DMS 273 (cell line): Measurements from ENCODE around the gene ASCC3.
A peak's percentile ranks its signal among the peaks of the same experiment; 100 is the strongest.
"Not testable (repeated sequence)": the region's sequence is repeated elsewhere in the genome, so short reads cannot be mapped to it uniquely, and the experiment has no call there.

Experiments
- DNase-seq: peaks from one replicate; lab custom pipeline; 2025; ENCODE audit not compliant: unreplicated experiment; lab: John Stamatoyannopoulos, UW

Gene ASCC3

GRCh38 chr6:100880853-100881706, at the start of gene ASCC3:
Gene ASCC3 (minus strand): TSS chr6:100881329. CDS start chr6:100867997, 13,332 bp downstream.
- DNase-seq, result peak; percentile 96

- DNase-seq, result no peak
Observed at GRCh38 chr6:100925749-100926148, 44.6 kb upstream of the ASCC3 start.

GRCh38 chr6:100924534-100925227, 43.6 kb upstream of the ASCC3 start:
- DNase-seq, result no peak

- DNase-seq, result no peak
Observed at GRCh38 chr6:100923481-100924165, 42.5 kb upstream of the ASCC3 start.

GRCh38 chr6:100920028-100920605, 39.0 kb upstream of the ASCC3 start:
- DNase-seq, result no peak

GRCh38 chr6:100918152-100918551, 37.0 kb upstream of the ASCC3 start:
- no peak for DNase-seq

- DNase-seq, result no peak
Observed at GRCh38 chr6:100915876-100916275, 34.7 kb upstream of the ASCC3 start.

GRCh38 chr6:100913400-100914276, 32.5 kb upstream of the ASCC3 start:
- no peak for DNase-seq

GRCh38 chr6:100906325-100906724, 25.2 kb upstream of the ASCC3 start:
- DNase-seq, result no peak

GRCh38 chr6:100905067-100905466, 23.9 kb upstream of the ASCC3 start:
- DNase-seq, result no peak

- no peak for DNase-seq
Observed at GRCh38 chr6:100904316-100904715, 23.2 kb upstream of the ASCC3 start.

- no peak for DNase-seq
Observed at GRCh38 chr6:100901582-100901981, 20.5 kb upstream of the ASCC3 start.

GRCh38 chr6:100899202-100899601, 18.1 kb upstream of the ASCC3 start:
- DNase-seq, result no peak

- DNase-seq, result no peak
Observed at GRCh38 chr6:100897671-100898070, 16.5 kb upstream of the ASCC3 start.

GRCh38 chr6:100893743-100894142, 12.6 kb upstream of the ASCC3 start:
- DNase-seq, result no peak

GRCh38 chr6:100892693-100893092, 11.6 kb upstream of the ASCC3 start:
- DNase-seq, result no peak

GRCh38 chr6:100892116-100892515, 11.0 kb upstream of the ASCC3 start:
- DNase-seq, result no peak

GRCh38 chr6:100891079-100891478, 9.9 kb upstream of the ASCC3 start:
- no peak for DNase-seq

- DNase-seq, result not testable (repeated sequence)
Observed at GRCh38 chr6:100890646-100891045, 9.5 kb upstream of the ASCC3 start.

- no peak for DNase-seq
Observed at GRCh38 chr6:100889351-100889750, 8.2 kb upstream of the ASCC3 start.
